K562 (cell line): Measurements from ENCODE around the gene COL23A1. TPM values are rescaled to one million over a fixed set of nuclear protein-coding genes. Genes with fewer than 3 reads are reported as not detected.

ENCODE experiments used
- E2F8 ChIP-seq: fragments of 450-650 bp; IDR thresholded peaks from 2 replicates; pipeline ENCODE4 v1.7.1; 2018; ENCODE audit warnings: mild to moderate bottlenecking, low read depth; ENCODE audit not compliant: partially characterized antibody
- HIVEP1 ChIP-seq: fragments of 250-450 bp; sonication (Bioruptor Pico); IDR thresholded peaks from 2 replicates; pipeline ENCODE4 v1.4.0; 2020; ENCODE audit warnings: mild to moderate bottlenecking
- ID3 ChIP-seq, 2 experiments: fragments of 250-450 bp in 1 of 2; fragments of 450-650 bp in 1 of 2; sonication (Bioruptor Pico) in 1 of 2; IDR thresholded peaks; 2 replicates each; pipeline versions ENCODE4 v1.6.1 to v1.8.0; 2016 to 2021; ENCODE audit warnings: mild to moderate bottlenecking in 2 of 2, moderate library complexity in 2 of 2, missing compliant biosample characterization in 1 of 2, missing genetic modification characterization in 1 of 2
- MGA ChIP-seq: fragments of 450-650 bp; IDR thresholded peaks from 2 replicates; pipeline ENCODE4 v1.6.1; 2016; ENCODE audit warnings: mild to moderate bottlenecking, moderate library complexity
- NCOA6 ChIP-seq: fragments of 450-650 bp; IDR thresholded peaks from 2 replicates; pipeline ENCODE4 v1.6.1; 2017; ENCODE audit warnings: mild to moderate bottlenecking
- SFPQ ChIP-seq: fragments of 200-400 bp; formaldehyde crosslinking; IDR thresholded peaks from 2 replicates; pipeline ENCODE4 v1.6.1; 2017; ENCODE audit warnings: mild to moderate bottlenecking, low read depth, low read length, moderate library complexity
- SMAD4 ChIP-seq: fragments of 250-450 bp; sonication (Bioruptor Pico); conservative IDR thresholded peaks from 2 replicates; pipeline ENCODE4 v1.8.0; 2021; ENCODE audit warnings: inconsistent platforms, mild to moderate bottlenecking, moderate library complexity
- ZBED1 ChIP-seq: IDR thresholded peaks from 2 replicates; pipeline ENCODE4 v1.6.1; 2014
- ZNF23 ChIP-seq: fragments of 250-450 bp; sonication (Bioruptor Pico); IDR thresholded peaks from 2 replicates; pipeline ENCODE4 v1.4.0; 2020; ENCODE audit warnings: mild to moderate bottlenecking
- polyA plus RNA-seq, 8 experiments: library from polyadenylated mRNA; depleted of rRNA in 4 of 8; stranded (reverse) in 5 of 8; unstranded in 3 of 8; fragments of >200 nt; fragmentation: Nextera tagmentation in 2 of 8; fragmentation: Illumina TruSeq in 1 of 8; extraction: Ambion mirVana in 2 of 8; extraction: Trizol in 1 of 8; gene quantifications; 2 replicates each; pipeline versions ENCODE4 v1.2.1 to v1.2.3, GENCODE V29; 2011 to 2014; ENCODE audit warnings: inconsistent platforms in 1 of 8, missing spikeins in 1 of 8
- total RNA-seq, 7 experiments: library from RNA; depleted of rRNA in 6 of 7; stranded (reverse); fragments of >200 nt in 6 of 7; fragmentation: Illumina TruSeq in 2 of 7; extraction: Trizol in 2 of 7; gene quantifications; 2 replicates each; pipeline versions ENCODE4 v1.2.1 to v1.2.3, GENCODE V29; 2011 to 2021; ENCODE audit warnings: low replicate concordance in 1 of 7
- TF ChIP-seq, protein P1 (sequence below): sonication (generic); formaldehyde crosslinking; IDR thresholded peaks from 2 replicates; pipeline ENCODE4 v1.8.0; 2022; ENCODE audit warnings: missing genetic modification reagents, mild to moderate bottlenecking, moderate library complexity, borderline replicate concordance

Gene COL23A1
- total and polyA plus RNA-seq, 9 of the 15 experiments (the other 6 are each of a cell fraction or from before 2014, with no cell fraction given): 0.09 TPM; not detected in 8

DNA sequence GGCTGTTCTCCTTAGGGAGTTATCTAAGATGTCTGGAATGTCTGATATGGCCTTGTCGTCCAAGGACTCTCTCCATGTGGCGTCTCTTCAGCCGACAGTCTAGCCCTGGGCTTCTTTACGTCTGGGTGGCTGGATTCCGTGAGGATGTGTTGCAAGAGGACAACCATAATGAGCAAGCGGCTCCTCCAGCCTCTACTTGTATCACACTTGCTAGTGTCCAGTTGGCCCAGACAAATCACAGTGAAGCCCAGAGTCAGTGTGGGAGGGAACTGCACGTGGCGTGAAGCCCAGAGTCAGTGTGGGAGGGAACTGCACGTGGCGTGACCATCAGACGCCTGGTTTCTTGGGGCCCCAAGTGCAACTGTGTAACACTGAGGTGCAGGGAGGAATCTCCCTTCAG lies 61.1 kb downstream of the COL23A1 start (continued):
- TF ChIP-seq E2F8 (no peak), NCOA6 (no peak), ZBED1 (no peak), SMAD4 (peak; percentile 62), HIVEP1 (CRISPR knock-in tag) (no peak), MGA (peak; percentile 29; the same call in 1 of the 2 replicates), SFPQ (no peak), ID3 (CRISPR knock-in tag; IDR thresholded peaks at IDR 0.05) (no peak), ID3 (tag; IDR thresholded peaks at IDR 0.05) (no peak), ZNF23 (CRISPR knock-in tag) (no peak)
- TF ChIP-seq, protein P1, sequence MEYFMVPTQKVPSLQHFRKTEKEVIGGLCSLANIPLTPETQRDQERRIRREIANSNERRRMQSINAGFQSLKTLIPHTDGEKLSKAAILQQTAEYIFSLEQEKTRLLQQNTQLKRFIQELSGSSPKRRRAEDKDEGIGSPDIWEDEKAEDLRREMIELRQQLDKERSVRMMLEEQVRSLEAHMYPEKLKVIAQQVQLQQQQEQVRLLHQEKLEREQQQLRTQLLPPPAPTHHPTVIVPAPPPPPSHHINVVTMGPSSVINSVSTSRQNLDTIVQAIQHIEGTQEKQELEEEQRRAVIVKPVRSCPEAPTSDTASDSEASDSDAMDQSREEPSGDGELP: no peak
